Left kidney (tissue), 2 donors: ENCODE results near the gene STC2. TPM values are rescaled to one million over a fixed set of nuclear protein-coding genes. Genes with fewer than 3 reads are reported as not detected.

ENCODE experiments used
- DNase-seq: peaks from one replicate; pipeline ENCODE4 v3.0.0-alpha.2; 2013
- polyA plus RNA-seq: library from polyadenylated mRNA; unstranded; fragments of 120-200 nt; gene quantifications from one replicate; pipeline ENCODE4 v1.2.1, GENCODE V29; 2013; ENCODE audit not compliant: insufficient read length

Gene STC2
- polyA plus RNA-seq, 1 donor: 1.8 TPM

DNA sequence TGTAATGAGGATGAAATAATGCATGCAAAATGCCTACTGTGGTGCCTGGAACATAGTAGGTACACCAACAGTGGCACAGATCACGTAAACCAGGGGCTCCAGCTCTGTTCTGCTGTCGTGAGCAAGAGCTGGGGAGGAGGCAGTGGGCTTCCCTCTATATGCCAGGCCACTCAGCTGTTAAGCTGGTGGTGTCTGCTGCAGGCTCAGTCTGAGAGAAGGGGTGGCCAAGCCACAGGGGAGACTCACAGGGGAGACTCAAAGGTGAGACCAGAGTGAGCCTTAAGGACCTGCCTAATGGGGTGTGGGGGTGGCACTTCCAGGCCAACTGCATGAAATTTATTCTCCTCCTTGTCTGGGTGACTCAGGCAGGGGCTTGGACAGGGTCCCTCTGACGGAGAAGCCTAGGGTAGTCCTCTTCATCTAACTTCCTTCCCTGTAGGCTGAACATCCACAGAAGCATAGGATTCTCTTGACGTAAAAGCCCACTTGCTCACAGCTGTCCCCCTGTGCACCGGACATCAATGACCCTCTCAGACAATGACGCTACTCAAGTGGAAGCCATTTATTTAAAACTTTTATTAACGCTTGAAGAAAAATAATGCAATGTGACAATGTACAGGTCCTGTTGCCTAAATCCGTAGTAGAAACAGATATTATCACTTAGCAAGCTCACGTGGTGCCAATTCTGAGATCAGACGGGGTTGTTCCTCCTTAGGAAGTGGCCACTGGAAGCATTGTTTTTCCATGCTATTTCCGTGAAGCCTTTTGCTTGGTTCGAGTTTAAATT is 13.9 kb downstream of the STC2 start:
- DNase-seq: no peak

- no peak for DNase-seq
Observed at GRCh38 chr5:173313351-173313801, 14.8 kb downstream of the STC2 start.

DNA sequence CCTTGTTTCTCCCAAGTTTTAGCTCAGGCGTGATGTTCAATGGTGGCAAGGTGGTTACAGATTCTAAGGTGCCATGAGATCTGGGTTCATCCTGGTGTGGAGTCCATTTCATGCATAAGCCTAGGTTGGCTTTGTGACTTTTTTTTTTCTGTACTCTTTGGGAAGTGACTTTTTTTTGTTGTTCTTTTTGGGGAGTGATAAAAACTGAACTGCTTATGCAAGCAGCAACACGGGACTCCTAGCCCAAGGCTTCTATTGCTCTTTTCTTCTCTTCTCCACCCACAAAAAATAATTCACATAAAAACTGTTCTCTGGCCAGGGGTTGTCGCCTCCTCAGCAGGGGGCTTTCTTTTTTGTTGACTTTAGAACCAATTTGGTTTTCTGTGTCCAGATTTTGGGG is 15.4 kb downstream of the STC2 start:
- DNase-seq: no peak

DNA sequence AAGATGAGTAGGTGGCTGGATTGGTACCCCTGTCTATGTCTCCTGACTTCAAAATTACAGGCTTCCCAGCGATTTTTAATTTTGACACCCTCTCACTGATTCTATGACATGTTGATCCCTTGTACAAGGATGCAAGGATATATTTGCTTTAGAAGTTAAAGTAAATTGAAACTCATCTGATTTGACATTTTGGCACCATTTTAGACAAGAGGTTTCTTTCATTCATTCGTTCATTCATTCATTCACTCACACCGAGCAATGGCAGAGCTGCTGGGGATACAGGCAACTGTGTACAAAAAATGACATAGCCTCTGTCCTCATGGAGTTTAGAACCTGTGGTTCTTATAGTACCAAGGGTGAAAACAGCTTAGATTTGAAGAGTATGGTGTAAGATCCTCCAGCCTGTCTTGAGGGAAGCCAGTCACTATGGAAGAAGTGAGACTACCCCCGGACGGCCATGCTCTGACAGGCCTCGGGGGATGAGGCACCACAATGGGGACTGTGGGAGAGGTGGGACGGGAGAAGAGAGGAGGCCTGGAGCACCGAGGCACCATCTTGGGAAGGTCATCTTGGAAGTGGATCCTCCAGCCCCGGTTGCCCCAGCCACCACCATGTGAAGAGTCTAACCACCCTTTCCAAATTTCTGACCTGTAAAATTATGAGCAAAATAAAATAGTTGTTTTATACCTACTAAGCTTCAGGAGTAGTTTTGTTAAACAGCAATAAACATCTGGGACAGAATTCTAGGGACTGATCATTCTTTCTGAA is 16.2 kb downstream of the STC2 start:
- no peak for DNase-seq

DNA sequence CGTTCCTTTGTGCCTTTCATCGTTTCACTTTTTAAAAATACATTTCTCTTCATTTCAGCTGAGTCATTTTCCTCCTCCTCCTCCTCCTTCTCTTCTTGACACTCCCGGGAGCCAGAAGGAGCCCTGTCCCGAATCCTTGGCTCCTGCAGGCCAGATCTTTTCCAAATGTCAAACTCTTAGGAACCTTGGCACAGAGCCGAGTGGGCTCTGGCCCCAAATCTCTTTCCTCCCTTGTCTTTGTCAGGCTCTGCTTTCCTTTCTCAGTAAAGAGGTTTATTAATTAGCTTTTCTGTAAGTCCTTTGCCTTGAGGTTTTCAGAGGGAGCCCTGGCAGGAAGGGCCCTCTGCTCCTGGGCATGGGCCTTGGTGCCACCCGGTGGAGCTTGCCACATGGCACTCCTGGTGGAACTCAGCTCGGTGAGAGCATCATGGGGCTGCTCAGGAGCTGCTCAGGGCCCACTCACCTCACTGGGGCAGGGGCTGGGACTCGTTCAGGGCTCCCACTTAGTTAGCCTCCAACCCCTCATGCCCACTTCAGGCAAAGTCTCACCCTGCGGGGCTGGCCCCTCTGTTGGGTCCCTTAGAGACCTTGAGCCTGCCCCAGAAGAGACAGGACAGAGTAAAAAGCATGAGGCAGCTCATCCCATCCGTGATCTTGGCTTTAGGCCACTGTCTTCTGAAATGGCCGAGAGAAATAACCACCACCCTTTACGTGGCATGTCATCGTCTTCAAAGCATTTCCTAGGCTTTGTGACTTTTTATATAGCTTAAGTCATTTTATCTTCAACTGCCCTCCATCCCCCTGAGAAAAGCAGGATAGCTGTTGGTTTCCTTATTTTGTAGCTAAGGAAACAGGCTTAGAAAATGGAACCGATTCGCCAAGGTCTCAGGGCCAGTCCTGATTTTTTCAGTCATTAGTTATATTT is 17.1 kb downstream of the STC2 start:
- no peak for DNase-seq

DNA sequence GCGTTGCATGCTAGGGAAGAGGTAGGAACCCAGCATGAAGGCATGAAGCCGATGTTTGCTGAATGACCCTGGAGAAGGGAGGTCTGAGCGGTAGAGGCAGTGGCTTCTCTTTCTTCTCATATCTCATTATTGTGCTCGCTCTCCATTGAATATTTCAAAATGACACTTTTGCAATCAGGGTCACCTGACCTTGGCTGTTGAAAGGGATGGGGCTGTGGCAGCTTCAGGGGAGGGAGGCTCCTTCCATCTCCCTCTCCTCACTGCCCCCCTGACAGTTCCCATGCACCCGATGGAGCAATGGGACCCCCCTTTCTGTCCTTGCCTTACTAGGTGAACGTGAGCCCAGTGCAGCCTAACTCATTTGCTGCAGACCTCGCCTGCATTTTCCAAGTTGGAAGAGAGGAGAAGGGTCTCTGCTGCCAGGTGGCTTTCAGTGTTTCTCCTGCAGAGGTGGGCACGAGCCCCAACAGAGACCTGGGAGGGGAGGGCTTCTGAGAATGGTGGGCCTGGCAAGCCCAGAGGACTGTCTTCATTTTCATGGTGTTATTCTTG is 17.9 kb downstream of the STC2 start:
- DNase-seq: no peak

DNA sequence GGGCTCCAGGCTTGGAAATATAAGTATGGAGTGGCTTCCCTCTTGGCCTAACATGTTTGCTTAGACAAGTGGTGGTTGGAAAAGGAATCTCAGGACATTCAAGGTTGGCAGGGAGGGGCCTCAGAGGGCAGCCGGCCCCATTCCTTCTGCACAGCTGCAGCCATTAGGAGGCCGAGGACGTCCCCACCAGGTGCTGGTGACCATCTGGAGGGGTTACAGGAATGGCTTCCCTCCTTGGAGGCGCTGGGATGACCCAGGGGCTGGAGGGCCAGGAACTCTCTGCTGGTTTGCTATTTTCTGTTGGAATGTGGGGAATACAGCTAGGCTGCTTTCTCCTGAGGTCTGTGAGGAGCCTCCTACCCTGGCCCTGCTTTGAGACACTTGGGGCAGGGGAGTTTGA is 18.5 kb downstream of the STC2 start:
- DNase-seq: no peak

GRCh38 chr5:173308226-173308625 is 20.0 kb downstream of the STC2 start:
- DNase-seq: no peak

DNA sequence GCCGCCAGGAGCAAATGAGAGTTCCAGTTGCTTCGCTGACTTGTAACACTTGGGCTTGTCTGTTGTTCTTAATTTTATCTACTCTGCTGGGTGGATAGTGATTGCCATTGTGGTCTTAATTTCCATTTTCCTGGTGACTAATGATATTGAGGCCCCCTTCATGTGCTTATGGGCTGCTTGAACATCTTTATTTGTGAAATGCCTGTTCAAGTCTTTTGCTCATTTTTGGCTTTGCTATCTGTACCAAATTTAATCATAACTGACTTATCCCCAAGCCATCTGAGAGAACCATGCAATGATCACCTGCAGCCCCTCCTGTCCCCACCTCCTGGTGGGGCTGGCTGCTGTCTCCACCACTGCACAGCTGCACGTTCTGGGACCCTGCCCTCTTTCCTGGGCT is 20.5 kb downstream of the STC2 start:
- DNase-seq: no peak

DNA sequence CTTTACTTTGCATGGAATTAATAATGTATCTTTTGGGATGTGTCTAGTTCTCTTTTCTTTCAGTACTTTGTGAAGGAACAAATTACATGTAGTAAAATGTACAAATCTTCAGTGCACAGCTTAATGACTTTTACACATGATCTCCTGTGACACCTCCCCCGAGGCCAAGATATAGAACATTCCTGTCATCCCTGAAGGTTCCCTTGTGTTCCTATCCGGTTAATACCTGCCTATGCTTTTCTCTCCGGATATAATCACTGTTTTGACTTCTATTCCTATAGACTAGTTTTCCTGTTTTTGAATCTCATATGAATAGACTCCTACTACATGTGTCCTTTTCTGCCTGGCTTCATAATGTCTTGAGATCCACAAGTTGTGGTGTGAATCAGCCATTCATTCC is 21.5 kb downstream of the STC2 start:
- DNase-seq: no peak

- no peak for DNase-seq
Observed at GRCh38 chr5:173304591-173304988, 23.6 kb downstream of the STC2 start.

GRCh38 chr5:173303878-173304590 is 24.2 kb downstream of the STC2 start:
- DNase-seq: no peak

- DNase-seq: no peak
Observed at GRCh38 chr5:173302546-173303155, 25.6 kb downstream of the STC2 start.

DNA sequence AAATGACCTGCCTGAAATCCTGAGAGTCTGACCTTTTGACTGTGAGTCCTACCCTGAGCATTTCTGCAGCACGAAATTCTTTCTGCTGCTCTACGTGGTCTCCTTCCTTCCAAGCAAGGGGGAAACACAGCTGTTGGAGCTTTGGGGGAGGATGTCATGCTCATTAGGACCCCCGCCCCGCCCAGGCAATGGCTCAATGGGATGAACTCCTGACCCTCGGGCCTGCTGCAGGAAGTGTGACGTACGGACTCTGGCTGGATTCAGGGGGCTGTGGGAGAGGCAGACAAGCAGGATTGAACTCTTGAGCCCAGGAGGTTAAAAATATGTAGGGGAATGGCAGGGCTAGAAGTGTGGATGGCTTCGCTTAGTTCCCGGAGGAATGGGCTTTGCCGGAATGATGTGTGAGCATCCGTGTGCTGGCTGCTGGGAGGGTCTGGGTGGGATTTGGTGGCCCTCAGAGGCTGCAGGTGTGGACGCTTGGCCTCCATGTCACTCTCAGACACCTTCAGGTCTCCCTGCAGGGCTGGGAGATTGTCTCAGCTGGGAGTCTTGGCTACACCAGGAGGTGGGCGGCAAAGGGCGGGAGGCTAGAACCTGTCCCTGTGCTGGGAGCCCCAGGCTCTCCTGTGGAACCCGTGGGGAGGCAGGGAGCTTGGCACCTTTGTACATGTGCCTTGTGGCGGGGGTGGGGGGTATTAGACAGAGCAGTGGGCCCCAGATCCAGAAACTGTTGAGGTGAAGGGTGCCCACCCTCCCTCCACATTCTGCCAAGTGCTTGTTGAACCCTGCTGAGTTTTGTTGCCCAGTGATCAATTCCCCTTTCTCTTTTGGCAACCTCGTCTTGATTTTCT is 26.3 kb downstream of the STC2 start:
- no peak for DNase-seq

DNA sequence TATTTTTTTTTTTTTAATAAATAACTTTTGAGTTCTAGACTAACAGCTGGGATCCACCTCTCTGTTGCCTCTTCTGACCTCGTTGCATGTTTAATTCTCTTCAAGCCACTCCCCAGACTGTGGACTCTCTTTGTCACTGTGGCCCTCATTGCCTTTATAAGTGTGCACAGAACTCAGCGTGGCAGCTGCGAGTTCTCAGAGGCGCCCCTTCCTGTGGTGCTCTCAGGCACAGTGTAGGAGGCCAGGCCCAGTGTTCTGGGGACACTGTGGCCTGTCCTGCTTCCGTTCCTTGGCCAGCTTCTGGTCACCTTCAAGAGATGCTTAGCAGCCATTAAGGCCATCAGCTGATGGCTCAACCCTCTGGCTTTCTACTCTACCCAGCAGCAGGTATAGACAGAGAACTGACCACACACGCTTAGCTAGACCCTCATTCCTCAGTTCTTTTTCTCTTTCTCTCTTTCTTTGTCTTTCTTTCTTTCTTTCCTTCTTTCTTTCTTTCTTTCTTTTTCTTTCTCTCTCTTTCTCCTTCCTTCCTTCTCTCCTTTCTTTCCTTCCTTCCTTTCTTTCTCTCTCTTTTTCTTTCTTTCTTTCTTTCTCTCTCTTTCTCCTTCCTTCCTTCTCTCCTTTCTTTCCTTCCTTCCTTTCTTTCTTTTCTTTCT is 27.7 kb downstream of the STC2 start:
- no peak for DNase-seq

DNA sequence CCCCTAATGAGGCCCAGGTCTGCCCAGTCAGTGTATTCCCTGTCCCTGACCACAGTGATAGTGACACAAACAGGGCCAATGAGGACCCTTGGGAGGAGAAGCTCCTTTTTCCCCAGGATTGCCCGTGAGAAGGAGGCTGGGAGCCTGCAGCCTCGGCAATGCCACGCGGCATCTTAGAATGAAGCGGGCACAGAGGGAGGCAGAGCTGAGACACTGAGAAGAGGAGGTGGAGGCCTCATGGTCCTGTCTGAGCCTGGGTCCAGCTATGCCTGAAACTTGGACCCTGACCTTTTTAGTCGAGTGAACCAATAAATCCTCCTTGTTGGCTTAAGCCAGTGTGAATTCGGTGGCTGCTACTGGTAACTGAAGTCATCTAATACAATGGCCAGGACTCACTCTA is 28.4 kb downstream of the STC2 start:
- DNase-seq: no peak

- DNase-seq: no peak
Observed at GRCh38 chr5:173298213-173298926, 29.8 kb downstream of the STC2 start.

- no peak for DNase-seq
Observed at GRCh38 chr5:173297813-173298212, 30.4 kb downstream of the STC2 start.
